HG03103 (cell line): ENCODE data around the gene DHPS.
"Not testable (repeated sequence)": the region's sequence is repeated elsewhere in the genome, so short reads cannot be mapped to it uniquely, and the experiment has no call there.

ENCODE experiments used
- ATAC-seq: cut with Tn5 transposase; IDR thresholded peaks from one replicate; pipeline ENCODE4 v1.9.1; 2021; ENCODE audit warnings: low read depth; ENCODE audit not compliant: unreplicated experiment

Gene DHPS

DNA sequence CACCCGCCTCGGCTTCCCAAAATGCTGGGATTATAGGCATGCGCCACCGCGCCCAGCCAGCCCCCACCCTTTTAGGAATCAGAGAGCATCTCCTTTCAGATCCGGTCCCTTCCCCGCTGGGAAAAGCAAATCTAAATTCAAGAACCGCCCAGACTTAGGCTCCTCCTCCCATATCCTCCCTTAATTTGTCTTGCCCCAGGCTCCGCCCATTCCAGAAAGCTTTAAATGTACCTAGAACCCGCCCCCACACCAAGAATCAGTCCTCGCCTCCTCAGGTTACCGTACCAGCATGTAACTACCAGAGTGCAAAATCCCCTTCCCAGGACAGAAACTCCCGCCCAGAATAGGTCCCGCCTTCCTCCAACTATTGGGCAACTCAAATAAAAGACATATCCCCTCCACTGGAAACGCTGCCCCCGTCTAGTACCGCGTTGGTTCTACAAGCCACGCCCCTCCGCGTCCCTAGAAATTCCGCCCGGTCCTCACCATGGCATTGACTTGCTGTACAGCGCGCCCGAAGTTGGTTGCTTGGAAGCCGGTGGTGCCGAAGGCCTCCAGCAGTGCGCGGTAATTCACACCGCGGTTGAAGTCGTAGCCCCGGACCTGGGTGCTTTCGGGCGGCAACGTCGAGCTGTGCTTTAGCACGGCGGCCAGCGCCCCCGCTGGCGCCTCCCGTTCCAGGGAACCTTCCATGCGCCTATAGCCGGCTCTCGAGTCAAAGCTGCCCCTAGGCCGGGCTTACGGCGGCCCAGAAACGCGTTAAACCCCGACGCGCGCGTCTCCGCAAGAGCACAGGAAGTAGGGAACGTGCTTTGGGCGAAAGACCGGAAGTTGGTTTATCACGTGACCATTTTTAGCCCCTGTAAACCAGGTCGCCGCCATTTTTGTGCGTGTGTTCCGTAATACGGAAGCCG, at the start of gene DHPS:
TSS of gene DHPS (minus strand) at position 807 of the 914 bp plus-strand sequence. CDS start at position 693, 114 bp downstream.
- ATAC-seq = no peak

DNA sequence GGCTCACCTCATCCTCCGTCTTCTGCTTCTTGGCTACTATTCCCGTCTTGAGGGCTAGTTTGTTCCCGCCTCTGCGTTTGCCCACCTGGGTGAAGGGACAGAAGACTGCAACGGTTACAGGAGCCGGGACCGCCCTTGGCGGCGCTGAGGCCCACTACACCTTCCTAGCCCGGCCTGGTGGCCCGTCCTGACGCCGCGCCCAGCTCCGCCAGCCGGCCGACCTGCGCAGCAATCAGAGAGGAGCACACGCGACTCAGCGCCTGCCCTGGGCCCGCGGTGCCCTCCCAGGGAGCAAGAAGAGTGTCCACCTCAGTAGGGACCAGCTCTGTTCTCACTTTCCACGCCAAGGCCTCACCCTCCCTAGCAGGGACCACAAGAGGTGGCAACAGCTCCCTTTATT, 49.7 kb upstream of the DHPS start:
- ATAC-seq = no peak

GRCh38 chr19:12730064-12730463, 48.4 kb upstream of the DHPS start:
- ATAC-seq = no peak

DNA sequence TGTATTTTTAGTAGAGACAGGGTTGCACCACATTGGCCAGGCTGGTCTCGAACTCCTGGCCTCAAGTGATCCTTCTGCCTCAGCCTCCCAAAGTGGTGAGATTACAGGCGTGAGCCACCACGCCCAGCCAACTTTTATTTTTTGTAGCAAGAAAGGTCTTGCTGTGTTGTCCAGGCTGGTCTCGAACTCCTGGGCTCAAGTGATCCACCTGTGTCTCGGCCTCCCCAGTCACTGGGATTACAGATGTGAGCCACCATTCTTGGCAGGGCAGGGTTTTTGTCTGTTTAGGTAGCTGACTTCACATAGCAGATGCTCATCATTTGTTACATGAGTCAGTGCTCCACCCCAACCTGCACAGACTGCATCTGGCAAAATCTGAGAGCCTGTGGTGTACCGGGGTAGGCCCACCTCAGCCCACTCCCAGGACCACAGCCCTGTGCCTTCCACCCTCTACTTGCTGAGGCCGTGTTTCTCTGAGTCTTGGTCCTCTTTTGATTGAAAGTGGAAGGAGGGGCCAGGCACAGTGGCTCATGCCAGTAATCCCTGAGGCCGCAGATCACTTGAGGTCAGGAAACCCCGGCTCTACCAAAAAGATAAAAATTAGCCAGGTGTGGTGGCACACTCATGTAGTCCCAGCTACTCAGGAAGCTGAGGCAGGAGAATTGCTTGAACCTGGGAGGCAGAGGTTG, 46.2 kb upstream of the DHPS start:
- no peak for ATAC-seq

DNA sequence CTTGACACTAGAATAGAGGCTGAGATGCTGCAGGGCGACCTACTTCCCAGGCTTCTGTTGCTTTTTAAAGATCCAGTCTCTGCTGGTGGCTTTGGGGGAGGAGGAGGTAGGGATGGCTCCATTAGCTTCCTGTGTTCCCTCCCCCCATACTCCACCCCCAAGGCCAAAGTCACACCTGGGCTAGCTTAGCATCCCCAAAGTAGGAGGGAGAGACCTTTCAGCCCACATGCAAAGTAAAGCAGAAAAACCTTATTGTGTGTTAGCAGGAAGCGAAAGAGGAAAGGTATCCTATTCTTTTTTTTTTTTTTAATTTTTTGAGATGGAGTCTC, 45.3 kb upstream of the DHPS start:
- ATAC-seq = no peak

GRCh38 chr19:12725612-12726011, 43.9 kb upstream of the DHPS start:
- ATAC-seq = not testable (repeated sequence)

DNA sequence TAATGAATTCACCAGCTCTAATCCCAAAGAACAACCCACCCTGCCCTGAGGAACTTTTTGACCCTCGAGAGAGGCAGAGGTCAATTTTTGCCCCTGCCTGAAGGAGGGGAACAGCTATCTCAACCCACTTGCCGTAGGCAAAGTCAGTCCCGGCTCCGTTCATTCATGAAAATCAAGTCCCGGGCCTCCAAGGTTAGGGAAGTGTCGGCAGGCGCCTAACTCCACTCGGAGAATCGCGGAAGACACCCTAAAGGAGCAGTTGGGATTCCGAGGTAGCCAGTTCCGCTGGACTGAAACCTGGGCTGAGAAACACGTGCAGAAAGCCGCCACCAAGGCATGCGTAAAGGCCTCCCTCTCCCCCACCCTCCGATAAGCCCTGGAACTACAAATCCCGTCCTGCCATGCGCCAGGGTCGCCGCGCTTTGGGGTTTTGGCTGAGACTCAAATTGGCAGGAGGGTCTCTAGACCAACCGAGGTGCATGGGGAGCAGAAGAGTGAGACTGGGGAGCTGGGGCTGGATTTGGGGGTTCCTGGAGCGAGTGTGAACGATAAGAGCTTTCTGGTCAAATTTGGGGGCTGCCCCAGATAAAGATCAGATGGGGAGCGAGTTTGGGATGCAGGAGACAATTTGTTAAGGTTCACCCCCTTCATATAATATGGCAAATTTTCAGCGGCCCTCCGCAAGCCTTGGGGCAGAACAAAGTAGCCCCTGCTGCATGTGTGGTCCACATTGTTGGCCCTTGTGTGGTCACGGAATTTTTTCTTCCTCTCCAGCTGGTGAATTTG, 42.2 kb upstream of the DHPS start, which contains the start of gene TNPO2:
TSS of gene TNPO2 (minus strand) at position 292 of the 786 bp plus-strand sequence. CDS start 2,955 bp downstream, outside the sequence.
- ATAC-seq = no peak

DNA sequence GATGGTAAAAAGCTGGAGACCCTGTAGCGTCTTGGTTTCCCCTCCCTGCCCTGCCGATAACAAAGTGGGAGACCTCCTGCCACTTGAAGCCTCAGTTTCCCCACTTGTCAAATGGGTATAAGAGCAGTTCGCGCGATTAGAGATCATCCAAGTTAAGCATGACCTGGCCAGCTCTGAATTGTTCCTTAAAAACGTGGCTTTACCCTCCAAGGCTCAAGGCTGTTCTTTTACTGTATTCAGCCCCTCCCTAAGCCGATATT, 41.6 kb upstream of the DHPS start:
- no peak for ATAC-seq

DNA sequence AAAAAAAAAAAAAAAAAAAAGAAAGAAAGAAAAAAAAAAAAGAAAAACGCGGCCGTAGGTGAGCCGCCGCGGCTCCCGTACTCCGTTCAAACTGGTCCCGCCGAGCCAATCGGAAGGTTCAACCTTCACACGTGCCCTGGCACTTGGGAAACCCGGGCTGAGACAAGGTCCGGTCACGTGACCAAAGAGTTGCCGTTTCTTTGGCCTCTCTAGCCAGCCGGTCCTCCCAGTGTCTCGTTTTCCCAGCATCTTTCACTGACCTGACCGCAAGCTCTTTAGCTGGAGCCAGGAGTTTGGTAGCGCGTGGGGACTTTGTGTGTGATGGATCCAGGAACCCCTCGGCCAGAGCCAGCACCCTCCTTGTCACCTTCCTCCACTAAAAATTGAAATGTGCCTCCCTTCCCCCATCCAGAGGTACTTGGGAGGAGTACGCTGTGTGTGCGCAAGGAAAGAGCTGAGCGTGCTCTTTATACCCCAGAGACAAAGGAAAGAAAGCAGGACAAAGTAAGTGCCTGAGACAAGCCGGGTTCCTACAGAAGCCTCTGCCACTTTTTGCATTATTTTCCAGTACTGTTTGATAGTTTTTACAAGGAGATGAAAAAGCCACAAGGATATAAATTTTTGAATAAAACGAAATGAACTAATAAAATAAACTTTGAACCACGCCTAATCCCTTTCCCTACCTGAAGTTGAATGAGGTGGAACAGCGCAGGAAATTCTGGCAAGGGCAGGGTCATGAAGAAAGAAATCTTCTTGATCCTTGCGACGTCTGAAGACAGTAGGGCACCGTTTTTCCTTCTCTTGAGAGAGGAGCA, 41.1 kb upstream of the DHPS start:
- peak; percentile 68 for ATAC-seq

DNA sequence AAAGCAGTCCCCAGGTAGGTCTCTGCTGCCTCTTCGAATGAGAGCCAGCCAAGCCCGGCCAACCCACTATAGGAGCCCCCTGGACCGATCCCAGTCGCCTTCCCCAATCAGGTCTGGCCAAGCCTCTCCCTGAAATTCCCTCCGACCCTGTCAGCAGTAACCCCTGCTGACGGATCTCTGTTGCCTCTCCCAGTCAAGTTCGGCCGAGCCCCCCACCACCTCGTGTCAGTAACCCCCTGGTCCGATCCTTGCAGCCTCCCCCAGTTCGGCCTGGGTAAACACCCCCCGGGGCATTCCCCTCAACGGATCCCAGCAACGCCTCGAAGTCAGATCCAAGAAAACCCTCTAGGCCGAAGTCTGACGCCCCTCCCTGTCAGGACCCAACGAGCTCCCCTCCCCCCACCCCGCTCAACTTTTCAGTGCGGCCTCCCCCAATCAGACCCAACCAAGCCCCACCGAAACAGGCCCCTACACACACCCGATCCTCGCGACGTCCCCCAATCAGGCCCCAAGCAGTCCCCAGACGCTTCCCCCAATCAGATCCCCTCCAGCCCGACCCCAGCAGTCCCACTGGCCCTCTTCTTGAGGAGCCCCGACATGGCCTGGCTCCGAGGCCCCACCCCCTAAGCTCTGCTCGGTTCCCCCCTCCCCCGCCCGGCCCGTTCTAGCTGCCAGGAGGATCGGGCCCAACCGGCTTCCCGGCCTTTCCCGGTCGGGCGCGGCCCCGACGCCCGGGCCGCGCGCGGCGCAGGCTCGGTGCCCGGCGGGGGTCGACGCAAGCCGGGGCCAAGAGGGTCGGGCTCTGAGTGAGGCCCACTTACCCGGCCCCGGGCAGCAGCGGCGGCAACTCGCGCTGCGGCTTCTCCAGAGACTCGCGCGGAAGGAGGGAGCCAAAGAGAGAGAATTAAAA, 40.2 kb upstream of the DHPS start:
- ATAC-seq = peak; percentile 25

- ATAC-seq = no peak
These were observed 39.4 kb upstream of the DHPS start for GRCh38 chr19:12720851-12721655.

GRCh38 chr19:12720296-12720695, 38.6 kb upstream of the DHPS start:
- ATAC-seq = no peak

- no peak for ATAC-seq
These were observed 34.2 kb upstream of the DHPS start for GRCh38 chr19:12715929-12716328.

- ATAC-seq = no peak
These were observed 33.4 kb upstream of the DHPS start for GRCh38 chr19:12715102-12715501.

- ATAC-seq = not testable (repeated sequence)
These were observed 31.6 kb upstream of the DHPS start for GRCh38 chr19:12713304-12713703.

GRCh38 chr19:12712077-12712476, 30.4 kb upstream of the DHPS start:
- not testable (repeated sequence) for ATAC-seq

DNA sequence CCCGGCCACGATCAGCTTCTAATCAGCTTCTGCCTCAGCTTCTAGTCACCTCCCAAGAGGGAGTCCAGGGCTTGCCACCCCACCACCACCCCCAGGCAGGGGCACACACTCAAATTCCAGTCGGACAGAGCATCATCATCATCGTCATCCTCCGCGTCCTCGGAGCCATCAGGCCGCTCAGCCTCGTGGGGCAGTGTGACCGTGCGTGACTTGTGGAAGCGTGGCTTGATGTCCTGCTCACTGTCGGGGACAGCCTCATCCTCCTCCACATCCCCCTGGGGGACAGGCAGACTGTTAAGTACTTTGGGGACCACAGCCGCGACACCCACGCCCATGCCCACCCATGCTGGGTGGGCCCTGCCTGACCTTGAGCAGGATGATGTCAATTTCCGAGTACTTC, 29.5 kb upstream of the DHPS start:
- no peak for ATAC-seq

DNA sequence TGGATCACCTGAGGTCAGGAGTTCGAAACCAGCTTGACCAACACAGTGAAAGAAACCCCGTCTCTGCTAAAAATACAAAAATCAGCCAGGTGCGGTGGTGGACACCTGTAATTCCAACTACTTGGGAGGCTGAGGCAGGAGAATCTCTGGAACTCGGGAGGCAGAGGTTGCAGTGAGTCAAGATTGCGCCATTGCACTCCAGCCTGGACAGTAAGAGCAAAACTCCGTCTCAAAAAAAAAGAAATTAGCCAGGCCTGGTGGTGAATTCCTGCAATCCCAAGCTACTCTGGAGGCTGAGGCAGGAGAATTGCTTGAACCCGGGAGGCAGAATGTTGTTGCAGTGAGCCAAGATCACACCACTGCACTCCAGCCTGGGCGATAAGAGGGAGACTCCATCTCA, 27.0 kb upstream of the DHPS start:
- ATAC-seq = no peak

- ATAC-seq = no peak
These were observed 24.6 kb upstream of the DHPS start for GRCh38 chr19:12706332-12706718.
